Liver (tissue), 9 donors: ENCODE data around the gene MSMO1. TPM values are rescaled to one million over a fixed set of nuclear protein-coding genes. Genes with fewer than 3 reads are reported as not detected.

Experiments
- DNase-seq: peaks from one replicate; pipeline ENCODE4 v3.0.0-alpha.2; 2017; ENCODE audit warnings: low spot score
- H3K27ac ChIP-seq, 2 donors: one replicate each; pipeline ENCODE4 v1.7.0; 2013; ENCODE audit warnings: inconsistent platforms in 2 of 2, low read length in 2 of 2, control low read depth in 1 of 2, low read depth in 1 of 2, mild to moderate bottlenecking in 1 of 2
- H3K27me3 ChIP-seq, 4 donors: one replicate each; pipeline versions ENCODE4 v1.6.1 to v1.7.0; 2013; ENCODE audit warnings: low read length in 3 of 4, inconsistent platforms in 1 of 4, mild to moderate bottlenecking in 1 of 4, moderate library complexity in 1 of 4; ENCODE audit not compliant: control insufficient read depth in 4 of 4, insufficient read depth in 4 of 4
- H3K36me3 ChIP-seq, 4 donors: one replicate each; pipeline versions ENCODE4 v1.6.1 to v1.7.0; 2013; ENCODE audit warnings: low read length in 3 of 4, mild to moderate bottlenecking in 3 of 4, low read depth in 1 of 4, moderate library complexity in 1 of 4; ENCODE audit not compliant: control insufficient read depth in 4 of 4, insufficient read depth in 3 of 4
- H3K4me1 ChIP-seq, 4 donors: one replicate each; pipeline versions ENCODE4 v1.6.1 to v1.7.0; 2013; ENCODE audit warnings: low read length in 3 of 4, mild to moderate bottlenecking in 3 of 4, moderate library complexity in 1 of 4; ENCODE audit not compliant: control insufficient read depth in 4 of 4, insufficient read depth in 4 of 4
- H3K4me3 ChIP-seq, 3 donors: one replicate each; pipeline versions ENCODE4 v1.6.1 to v1.7.0; 2013; ENCODE audit warnings: low read length in 3 of 3, control low read depth in 1 of 3, low read depth in 1 of 3, mild to moderate bottlenecking in 1 of 3
- H3K9ac ChIP-seq, 2 donors: one replicate each; pipeline ENCODE4 v1.7.0; 2013; ENCODE audit warnings: low read length in 2 of 2, mild to moderate bottlenecking in 2 of 2, moderate library complexity in 2 of 2, control low read depth in 1 of 2, low read depth in 1 of 2
- H3K9me3 ChIP-seq, 4 donors: one replicate each; pipeline versions ENCODE4 v1.6.1 to v1.7.0; 2013; ENCODE audit warnings: low read length in 3 of 4; ENCODE audit not compliant: control insufficient read depth in 4 of 4
- ATF3 ChIP-seq: IDR thresholded peaks from 2 replicates; pipeline ENCODE4 v1.6.1; 2016; ENCODE audit warnings: antibody characterized with exemption
- EGR1 ChIP-seq, 2 donors: IDR thresholded peaks; 2 replicates each; pipeline ENCODE4 v1.6.1; 2016 to 2018; ENCODE audit warnings: antibody characterized with exemption in 2 of 2, low read depth in 2 of 2
- FOXA1 ChIP-seq: IDR thresholded peaks from 2 replicates; pipeline ENCODE4 v1.6.1; 2016; ENCODE audit warnings: antibody characterized with exemption
- GABPA ChIP-seq, 2 donors: IDR thresholded peaks in 1 of 2; conservative IDR thresholded peaks in 1 of 2; 2 replicates each; pipeline ENCODE4 v1.6.1; 2016; ENCODE audit warnings: antibody characterized with exemption in 2 of 2, mild to moderate bottlenecking in 1 of 2, moderate library complexity in 1 of 2
- HNF4A ChIP-seq, 2 donors: conservative IDR thresholded peaks; 2 replicates each; pipeline ENCODE4 v1.6.1; 2016; ENCODE audit warnings: antibody characterized with exemption in 2 of 2, mild to moderate bottlenecking in 2 of 2
- HNF4G ChIP-seq: IDR thresholded peaks from 2 replicates; pipeline ENCODE4 v1.6.1; 2016; ENCODE audit warnings: antibody characterized with exemption
- NR2F2 ChIP-seq: IDR thresholded peaks from 2 replicates; pipeline ENCODE4 v1.6.1; 2016; ENCODE audit warnings: antibody characterized with exemption
- RAD21 ChIP-seq, 2 donors: IDR thresholded peaks; 2 replicates each; pipeline ENCODE4 v1.6.1; 2016; ENCODE audit warnings: antibody characterized with exemption in 2 of 2, mild to moderate bottlenecking in 2 of 2
- SP1 ChIP-seq: IDR thresholded peaks from 2 replicates; pipeline ENCODE4 v1.6.1; 2018; ENCODE audit warnings: antibody characterized with exemption, mild to moderate bottlenecking
- TAF1 ChIP-seq: conservative IDR thresholded peaks from 2 replicates; pipeline ENCODE4 v1.6.1; 2016; ENCODE audit warnings: antibody characterized with exemption, mild to moderate bottlenecking
- WGBS: extraction: QIAGEN DNeasy Blood & Tissue Kit; methylation state at CpG from one replicate; pipeline ENCODE4 v1.1.7; 2013; 5-methylcytosine and 5-hydroxymethylcytosine counted together
- polyA plus RNA-seq, 2 donors: library from polyadenylated mRNA; stranded (reverse) in 1 of 2; unstranded in 1 of 2; fragments of 200-250 nt in 1 of 2; fragments of >200 nt in 1 of 2; fragmentation: Nextera tagmentation in 1 of 2; extraction: Ambion mirVana in 1 of 2; gene quantifications; one replicate each; pipeline versions ENCODE4 v1.2.1 to v1.2.3, GENCODE V29; 2013 to 2015
- total RNA-seq, 2 donors: library from RNA; depleted of rRNA; stranded (reverse); fragments of >200 nt; gene quantifications; one replicate each; pipeline ENCODE4 v1.2.3, GENCODE V29; 2014
- TF ChIP-seq, protein P1 (sequence below): IDR thresholded peaks from 2 replicates; pipeline ENCODE4 v1.6.1; 2016; ENCODE audit warnings: antibody characterized with exemption
- TF ChIP-seq, protein P2 (sequence below): IDR thresholded peaks from 2 replicates; pipeline ENCODE4 v1.6.1; 2016; ENCODE audit warnings: antibody characterized with exemption
- TF ChIP-seq, protein P3 (sequence below): IDR thresholded peaks from 2 replicates; pipeline ENCODE4 v1.6.1; 2016; ENCODE audit warnings: antibody characterized with exemption, mild to moderate bottlenecking
- TF ChIP-seq, protein P4 (sequence below): fragments of 150-350 bp; IDR thresholded peaks from 2 replicates; pipeline ENCODE4 v1.5.1; 2017; ENCODE audit warnings: improper control_type of control experiment, low read depth, low read length; ENCODE audit not compliant: missing input control
- donor health status: healthy.
- donor health status: healthy.
- donor health status: healthy.
- donor health status: healthy.
- donor health status: healthy.

The MSMO1 gene
- total and polyA plus RNA-seq, 4 donors = 153 to 721 (median 326) TPM

DNA sequence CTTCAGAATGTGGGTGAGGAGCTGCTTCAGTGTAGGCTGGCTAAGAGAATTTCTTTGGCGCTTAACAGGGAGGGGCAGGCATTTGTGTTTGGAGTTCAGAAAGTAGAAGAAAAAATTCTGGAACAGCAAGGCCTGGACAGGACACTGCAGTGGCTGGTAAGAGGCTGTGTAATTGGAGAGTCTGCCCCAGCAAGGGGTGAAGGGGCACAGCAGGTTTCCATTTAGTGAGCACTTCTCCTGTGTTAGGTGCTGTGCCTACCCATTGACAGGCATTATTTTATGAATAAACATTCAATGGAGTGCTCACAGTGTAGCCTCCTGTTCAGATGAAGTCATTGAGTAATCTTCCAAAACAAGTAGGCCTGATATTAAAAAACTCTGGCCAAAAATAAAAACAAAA is 40.6 kb downstream of the MSMO1 start:
- TF ChIP-seq, protein P1, sequence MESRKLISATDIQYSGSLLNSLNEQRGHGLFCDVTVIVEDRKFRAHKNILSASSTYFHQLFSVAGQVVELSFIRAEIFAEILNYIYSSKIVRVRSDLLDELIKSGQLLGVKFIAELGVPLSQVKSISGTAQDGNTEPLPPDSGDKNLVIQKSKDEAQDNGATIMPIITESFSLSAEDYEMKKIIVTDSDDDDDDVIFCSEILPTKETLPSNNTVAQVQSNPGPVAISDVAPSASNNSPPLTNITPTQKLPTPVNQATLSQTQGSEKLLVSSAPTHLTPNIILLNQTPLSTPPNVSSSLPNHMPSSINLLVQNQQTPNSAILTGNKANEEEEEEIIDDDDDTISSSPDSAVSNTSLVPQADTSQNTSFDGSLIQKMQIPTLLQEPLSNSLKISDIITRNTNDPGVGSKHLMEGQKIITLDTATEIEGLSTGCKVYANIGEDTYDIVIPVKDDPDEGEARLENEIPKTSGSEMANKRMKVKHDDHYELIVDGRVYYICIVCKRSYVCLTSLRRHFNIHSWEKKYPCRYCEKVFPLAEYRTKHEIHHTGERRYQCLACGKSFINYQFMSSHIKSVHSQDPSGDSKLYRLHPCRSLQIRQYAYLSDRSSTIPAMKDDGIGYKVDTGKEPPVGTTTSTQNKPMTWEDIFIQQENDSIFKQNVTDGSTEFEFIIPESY = no peak
- TF ChIP-seq, protein P2, sequence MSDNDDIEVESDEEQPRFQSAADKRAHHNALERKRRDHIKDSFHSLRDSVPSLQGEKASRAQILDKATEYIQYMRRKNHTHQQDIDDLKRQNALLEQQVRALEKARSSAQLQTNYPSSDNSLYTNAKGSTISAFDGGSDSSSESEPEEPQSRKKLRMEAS = no peak
- H3K27ac ChIP-seq = no peak overlapping the region
- H3K27me3 ChIP-seq = no peaks in the 10 kb centered on the region
- no peaks in the 10 kb centered on the region for H3K36me3 ChIP-seq
- no peak for DNase-seq
- peaks cover 0 to 4% (median 0%) of the 10 kb centered on the region in 4 donors for H3K4me1 ChIP-seq
- no peaks in the 10 kb centered on the region for H3K9me3 ChIP-seq
- WGBS = 98% methylated on average over 1 of the region's 1 CpG
- no peak overlapping the region for H3K9ac ChIP-seq
- H3K4me3 ChIP-seq = no peak overlapping the region

DNA sequence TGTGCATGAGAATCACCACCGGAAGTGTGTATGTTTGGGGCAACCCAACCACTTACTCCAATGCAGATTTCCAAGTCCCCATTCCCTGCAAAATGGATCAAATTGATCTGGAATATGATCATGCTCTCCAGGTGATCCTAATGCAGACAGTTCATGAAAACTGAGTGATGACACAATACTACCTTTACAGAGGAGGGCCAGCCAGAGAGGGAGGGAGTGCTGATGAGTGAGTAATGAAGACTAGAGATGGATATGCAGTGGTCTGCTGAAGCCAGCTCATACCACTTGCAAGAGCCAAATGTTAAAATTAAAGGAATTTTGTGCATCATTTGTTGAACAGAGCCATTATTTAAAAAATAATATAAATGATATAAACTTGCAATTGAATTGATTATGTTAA is 41.1 kb downstream of the MSMO1 start:
- Histone ChIP-seq H3K27ac (no peak overlapping the region), H3K27me3 (no peaks in the 10 kb centered on the region), H3K9ac (no peak overlapping the region), H3K4me1 (peaks cover 0 to 4% (median 0%) of the 10 kb centered on the region in 4 donors), H3K9me3 (no peaks in the 10 kb centered on the region), H3K36me3 (no peaks in the 10 kb centered on the region), H3K4me3 (no peak overlapping the region)
- TF ChIP-seq RAD21 (IDR thresholded peaks at IDR 0.05) (no peak), EGR1 (IDR thresholded peaks at IDR 0.05; ENCODE audit: low read depth in 2 of 2) (no peak), HNF4G (no peak), HNF4A (conservative IDR thresholded peaks at IDR 0.05) (no peak), FOXA1 (no peak), SP1 (no peak), TAF1 (no peak), GABPA (IDR thresholded peaks at IDR 0.05 in 1 of 2, conservative IDR thresholded peaks at IDR 0.05 in 1 of 2) (no peak), ATF3 (no peak), NR2F2 (no peak)
- TF ChIP-seq, protein P3, sequence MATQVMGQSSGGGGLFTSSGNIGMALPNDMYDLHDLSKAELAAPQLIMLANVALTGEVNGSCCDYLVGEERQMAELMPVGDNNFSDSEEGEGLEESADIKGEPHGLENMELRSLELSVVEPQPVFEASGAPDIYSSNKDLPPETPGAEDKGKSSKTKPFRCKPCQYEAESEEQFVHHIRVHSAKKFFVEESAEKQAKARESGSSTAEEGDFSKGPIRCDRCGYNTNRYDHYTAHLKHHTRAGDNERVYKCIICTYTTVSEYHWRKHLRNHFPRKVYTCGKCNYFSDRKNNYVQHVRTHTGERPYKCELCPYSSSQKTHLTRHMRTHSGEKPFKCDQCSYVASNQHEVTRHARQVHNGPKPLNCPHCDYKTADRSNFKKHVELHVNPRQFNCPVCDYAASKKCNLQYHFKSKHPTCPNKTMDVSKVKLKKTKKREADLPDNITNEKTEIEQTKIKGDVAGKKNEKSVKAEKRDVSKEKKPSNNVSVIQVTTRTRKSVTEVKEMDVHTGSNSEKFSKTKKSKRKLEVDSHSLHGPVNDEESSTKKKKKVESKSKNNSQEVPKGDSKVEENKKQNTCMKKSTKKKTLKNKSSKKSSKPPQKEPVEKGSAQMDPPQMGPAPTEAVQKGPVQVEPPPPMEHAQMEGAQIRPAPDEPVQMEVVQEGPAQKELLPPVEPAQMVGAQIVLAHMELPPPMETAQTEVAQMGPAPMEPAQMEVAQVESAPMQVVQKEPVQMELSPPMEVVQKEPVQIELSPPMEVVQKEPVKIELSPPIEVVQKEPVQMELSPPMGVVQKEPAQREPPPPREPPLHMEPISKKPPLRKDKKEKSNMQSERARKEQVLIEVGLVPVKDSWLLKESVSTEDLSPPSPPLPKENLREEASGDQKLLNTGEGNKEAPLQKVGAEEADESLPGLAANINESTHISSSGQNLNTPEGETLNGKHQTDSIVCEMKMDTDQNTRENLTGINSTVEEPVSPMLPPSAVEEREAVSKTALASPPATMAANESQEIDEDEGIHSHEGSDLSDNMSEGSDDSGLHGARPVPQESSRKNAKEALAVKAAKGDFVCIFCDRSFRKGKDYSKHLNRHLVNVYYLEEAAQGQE = no peak
- TF ChIP-seq, protein P4, sequence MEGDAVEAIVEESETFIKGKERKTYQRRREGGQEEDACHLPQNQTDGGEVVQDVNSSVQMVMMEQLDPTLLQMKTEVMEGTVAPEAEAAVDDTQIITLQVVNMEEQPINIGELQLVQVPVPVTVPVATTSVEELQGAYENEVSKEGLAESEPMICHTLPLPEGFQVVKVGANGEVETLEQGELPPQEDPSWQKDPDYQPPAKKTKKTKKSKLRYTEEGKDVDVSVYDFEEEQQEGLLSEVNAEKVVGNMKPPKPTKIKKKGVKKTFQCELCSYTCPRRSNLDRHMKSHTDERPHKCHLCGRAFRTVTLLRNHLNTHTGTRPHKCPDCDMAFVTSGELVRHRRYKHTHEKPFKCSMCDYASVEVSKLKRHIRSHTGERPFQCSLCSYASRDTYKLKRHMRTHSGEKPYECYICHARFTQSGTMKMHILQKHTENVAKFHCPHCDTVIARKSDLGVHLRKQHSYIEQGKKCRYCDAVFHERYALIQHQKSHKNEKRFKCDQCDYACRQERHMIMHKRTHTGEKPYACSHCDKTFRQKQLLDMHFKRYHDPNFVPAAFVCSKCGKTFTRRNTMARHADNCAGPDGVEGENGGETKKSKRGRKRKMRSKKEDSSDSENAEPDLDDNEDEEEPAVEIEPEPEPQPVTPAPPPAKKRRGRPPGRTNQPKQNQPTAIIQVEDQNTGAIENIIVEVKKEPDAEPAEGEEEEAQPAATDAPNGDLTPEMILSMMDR = no peak
- TF ChIP-seq, protein P2 = no peak
- whole genome bisulfite sequencing = 94% methylated on average over 1 of the region's 1 CpG
- no peak for DNase-seq
